HCT116 (cell line): ENCODE data around the gene SND1. TPM values are rescaled to one million over a fixed set of nuclear protein-coding genes. Genes with fewer than 3 reads are reported as not detected.

Source experiments
- ATAC-seq: fragments of 200-7000 bp; cut with Tn5 transposase; 2 replicates; pipeline ENCODE4 v1.9.1; 2020; ENCODE audit warnings: mild to moderate bottlenecking, moderate library complexity
- BruUV-seq: library from RNA; stranded (reverse); fragments of 400-500 nt; replicated peaks from 2 replicates; lab custom pipeline; 2021; lab: Mats Ljungman, UMichigan
- CTCF ChIA-PET: fragments of 300-600 bp; sonication (Branson Sonifier 250); formaldehyde crosslinking; loops from one replicate; lab custom pipeline; 2021; ENCODE audit warnings: antibody characterized with exemption; lab: Charles Lee
- POLR2A ChIA-PET: fragments of 300-600, 350-600 bp; sonication (Branson Sonifier 250); formaldehyde crosslinking; loops from one replicate; lab custom pipeline; 2021; ENCODE audit warnings: antibody characterized with exemption; lab: Charles Lee
- RAD21 ChIA-PET, 2 experiments: fragments of 300-600 bp; sonication (Branson Sonifier 250); formaldehyde crosslinking; loops; one replicate each; lab custom pipeline; 2023; ENCODE audit warnings: low total read pairs in 2 of 2; ENCODE audit not compliant: uncharacterized antibody in 2 of 2, unreplicated experiment in 2 of 2, low non-redundant PET in 1 of 2; lab: Charles Lee
- DNase-seq: peaks from one replicate; pipeline ENCODE4 v3.0.0-alpha.2; 2010; ENCODE audit warnings: low read depth, low spot score
- H2AFZ ChIP-seq: fragments of 200-600 bp; shearing (Covaris generic), sonication (generic); 2 replicates; pipeline ENCODE4 v1.6.1; 2017; ENCODE audit warnings: low read depth, mixed run types, mixed read lengths, antibody characterized with exemption, low read length; ENCODE audit not compliant: poor library complexity, severe bottlenecking
- H3K27ac ChIP-seq: 2 replicates; pipeline ENCODE4 v1.5.1; 2012; ENCODE audit warnings: low read depth, low read length
- H3K27me3 ChIP-seq: fragments of 200-600 bp; sonication (generic); 2 replicates; pipeline ENCODE4 v1.6.1; 2016; ENCODE audit warnings: mixed run types, low read length, mixed read lengths; ENCODE audit not compliant: insufficient read depth
- H3K36me3 ChIP-seq, 2 experiments: fragments of 200-500 bp in 1 of 2; fragments of 200-600 bp in 1 of 2; sonication (Bioruptor generic) in 1 of 2; sonication (generic) in 1 of 2; 2 replicates each; pipeline versions ENCODE4 v1.5.1 to v1.6.1; 2014 to 2016; ENCODE audit warnings: low read length in 2 of 2, inconsistent platforms in 1 of 2, mixed read lengths in 1 of 2, mixed run types in 1 of 2; ENCODE audit not compliant: insufficient read depth in 2 of 2, control insufficient read depth in 1 of 2
- H3K4me1 ChIP-seq, 2 experiments: fragments of 200-600 bp in 1 of 2; sonication (generic) in 1 of 2; 2 replicates each; pipeline versions ENCODE4 v1.5.1 to v1.6.1; 2012 to 2017; ENCODE audit warnings: low read length in 2 of 2, inconsistent platforms in 1 of 2, mild to moderate bottlenecking in 1 of 2, mixed read lengths in 1 of 2, mixed run types in 1 of 2, moderate library complexity in 1 of 2; ENCODE audit not compliant: insufficient read depth in 2 of 2, control insufficient read depth in 1 of 2
- H3K4me2 ChIP-seq: fragments of 200-600 bp; sonication (generic); 2 replicates; pipeline ENCODE4 v1.6.1; 2017; ENCODE audit warnings: mixed run types, low read length, mixed read lengths
- H3K4me3 ChIP-seq, 2 experiments: fragments of 200-600 bp in 1 of 2; sonication (generic) in 1 of 2; replicated peaks in 1 of 2; 2 replicates each; pipeline ENCODE4 v1.5.1; 2011 to 2016; ENCODE audit warnings: low read length in 2 of 2, control low read depth in 1 of 2, low read depth in 1 of 2, mild to moderate bottlenecking in 1 of 2, mixed read lengths in 1 of 2, mixed run types in 1 of 2
- H3K79me2 ChIP-seq: fragments of 200-600 bp; sonication (generic); 2 replicates; pipeline ENCODE4 v1.6.1; 2017; ENCODE audit warnings: mild to moderate bottlenecking, mixed run types, low read length, moderate library complexity, mixed read lengths; ENCODE audit not compliant: insufficient read depth
- H3K9ac ChIP-seq: fragments of 200-600 bp; sonication (generic); 2 replicates; pipeline ENCODE4 v1.6.1; 2016; ENCODE audit warnings: low read length, mixed read lengths
- H3K9me2 ChIP-seq: fragments of 200-600 bp; sonication (generic), shearing (Covaris generic); 2 replicates; pipeline ENCODE4 v1.6.1; 2017; ENCODE audit warnings: mixed run types, mild to moderate bottlenecking, moderate library complexity; ENCODE audit not compliant: insufficient read depth
- H3K9me3 ChIP-seq, 2 experiments: fragments of 200-500 bp in 1 of 2; fragments of 200-600 bp in 1 of 2; sonication (Bioruptor generic) in 1 of 2; sonication (generic) in 1 of 2; 2 replicates each; pipeline ENCODE4 v1.6.1; 2014 to 2017; ENCODE audit warnings: low read length in 2 of 2, mixed read lengths in 2 of 2, inconsistent platforms in 1 of 2, low read depth in 1 of 2, mild to moderate bottlenecking in 1 of 2, mixed run types in 1 of 2, moderate library complexity in 1 of 2; ENCODE audit not compliant: control insufficient read depth in 1 of 2, insufficient read depth in 1 of 2
- H4K20me1 ChIP-seq: fragments of 200-600 bp; sonication (generic), shearing (Covaris generic); 2 replicates; pipeline ENCODE4 v1.6.1; 2017; ENCODE audit warnings: mixed run types, mild to moderate bottlenecking, moderate library complexity; ENCODE audit not compliant: insufficient read depth
- CBX3 ChIP-seq: IDR thresholded peaks from 2 replicates; pipeline ENCODE4 v1.6.1; 2012; ENCODE audit warnings: low read depth
- CEBPB ChIP-seq: IDR thresholded peaks from 2 replicates; pipeline ENCODE4 v1.6.1; 2012; ENCODE audit warnings: low read depth
- EGR1 ChIP-seq: IDR thresholded peaks from 2 replicates; pipeline ENCODE4 v1.6.1; 2012; ENCODE audit warnings: low read depth
- ELF1 ChIP-seq: IDR thresholded peaks from 2 replicates; pipeline ENCODE4 v1.6.1; 2012; ENCODE audit warnings: low read depth, borderline replicate concordance
- FOSL1 ChIP-seq: IDR thresholded peaks from 2 replicates; pipeline ENCODE4 v1.6.1; 2012; ENCODE audit warnings: low read depth
- POLR2A ChIP-seq: IDR thresholded peaks from 2 replicates; pipeline ENCODE4 v1.7.0; 2011; ENCODE audit warnings: borderline replicate concordance; ENCODE audit not compliant: insufficient read depth, insufficient read length; ENCODE audit errors: extremely low read depth
- RAD21 ChIP-seq: IDR thresholded peaks from 2 replicates; pipeline ENCODE4 v1.6.1; 2012; ENCODE audit warnings: low read depth, mild to moderate bottlenecking
- SP1 ChIP-seq: IDR thresholded peaks from 2 replicates; pipeline ENCODE4 v1.6.1; 2012; ENCODE audit warnings: low read depth
- SRF ChIP-seq: IDR thresholded peaks from 2 replicates; pipeline ENCODE4 v1.6.1; 2012; ENCODE audit warnings: low read depth
- YY1 ChIP-seq: IDR thresholded peaks from 2 replicates; pipeline ENCODE4 v1.6.1; 2011; ENCODE audit warnings: low read length, low read depth, moderate library complexity, mild to moderate bottlenecking; ENCODE audit not compliant: insufficient replicate concordance; ENCODE audit errors: extremely low read depth
- ZBTB33 ChIP-seq: IDR thresholded peaks from 2 replicates; pipeline ENCODE4 v1.6.1; 2011; ENCODE audit warnings: mild to moderate bottlenecking, low read length, moderate library complexity; ENCODE audit not compliant: insufficient replicate concordance; ENCODE audit errors: extremely low read depth
- ZNF274 ChIP-seq: fragments of 200-500 bp; sonication (Bioruptor generic); IDR thresholded peaks from 2 replicates; pipeline ENCODE4 v1.6.1; 2014; ENCODE audit warnings: mild to moderate bottlenecking, low read depth, low read length, inconsistent platforms
- intact Hi-C: fragments of 100-400 bp; cut with micrococcal nuclease; formaldehyde crosslinking; loops from 2 replicates; pipeline ENCODE4 v1.10.0; 2022
- total RNA-seq: library from RNA; stranded (reverse); gene quantifications from one replicate; pipeline ENCODE4 v1.2.1, GENCODE V29; 2021; ENCODE audit not compliant: unreplicated experiment
- TF ChIP-seq, protein P1 (sequence below): IDR thresholded peaks from 2 replicates; pipeline ENCODE4 v1.6.1; 2012
- TF ChIP-seq, protein P2 (sequence below): IDR thresholded peaks from 2 replicates; pipeline ENCODE4 v1.6.1; 2012
- TF ChIP-seq, protein P3 (sequence below): IDR thresholded peaks from 2 replicates; pipeline ENCODE4 v1.6.1; 2012; ENCODE audit warnings: low read depth

SND1 gene
- total RNA-seq, 1 experiment from 2014 or later = 169 TPM

- Histone ChIP-seq H3K4me3 (no peak overlapping the region), H3K9me3 (no peaks in the 10 kb centered on the region), H3K9ac (no peak overlapping the region), H4K20me1 (peaks cover 4% of the 10 kb centered on the region; the same call in 1 of the 2 replicates), H3K4me2 (no peak overlapping the region), H3K4me1 (peaks cover 0 to 8% of the 10 kb centered on the region in 2 experiments; a peak in 1 of 4 replicates), H3K27ac (no peak overlapping the region), H3K27me3 (no peaks in the 10 kb centered on the region), H3K9me2 (no peaks in the 10 kb centered on the region), H2AFZ (no peak overlapping the region), H3K79me2 (peaks cover 35% of the 10 kb centered on the region), H3K36me3 (peaks cover 3 to 7% of the 10 kb centered on the region in 2 experiments; a peak in 2 of 4 replicates)
- ChIA-PET RAD21 (no interaction called here), CTCF (no interaction called here), POLR2A (no interaction called here)
- no peak for ATAC-seq
- no peak for DNase-seq
- intact Hi-C loops = no loop called here
- TF ChIP-seq POLR2A (no peak), CEBPB (no peak), SRF (no peak), ZNF274 (no peak), SP1 (no peak), CBX3 (no peak), ELF1 (no peak), EGR1 (no peak), YY1 (no peak), FOSL1 (no peak), ZBTB33 (no peak), RAD21 (no peak)
- TF ChIP-seq, protein P1, sequence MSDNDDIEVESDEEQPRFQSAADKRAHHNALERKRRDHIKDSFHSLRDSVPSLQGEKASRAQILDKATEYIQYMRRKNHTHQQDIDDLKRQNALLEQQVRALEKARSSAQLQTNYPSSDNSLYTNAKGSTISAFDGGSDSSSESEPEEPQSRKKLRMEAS = no peak
- TF ChIP-seq, protein P2, sequence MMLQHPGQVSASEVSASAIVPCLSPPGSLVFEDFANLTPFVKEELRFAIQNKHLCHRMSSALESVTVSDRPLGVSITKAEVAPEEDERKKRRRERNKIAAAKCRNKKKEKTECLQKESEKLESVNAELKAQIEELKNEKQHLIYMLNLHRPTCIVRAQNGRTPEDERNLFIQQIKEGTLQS = no peak
- TF ChIP-seq, protein P3, sequence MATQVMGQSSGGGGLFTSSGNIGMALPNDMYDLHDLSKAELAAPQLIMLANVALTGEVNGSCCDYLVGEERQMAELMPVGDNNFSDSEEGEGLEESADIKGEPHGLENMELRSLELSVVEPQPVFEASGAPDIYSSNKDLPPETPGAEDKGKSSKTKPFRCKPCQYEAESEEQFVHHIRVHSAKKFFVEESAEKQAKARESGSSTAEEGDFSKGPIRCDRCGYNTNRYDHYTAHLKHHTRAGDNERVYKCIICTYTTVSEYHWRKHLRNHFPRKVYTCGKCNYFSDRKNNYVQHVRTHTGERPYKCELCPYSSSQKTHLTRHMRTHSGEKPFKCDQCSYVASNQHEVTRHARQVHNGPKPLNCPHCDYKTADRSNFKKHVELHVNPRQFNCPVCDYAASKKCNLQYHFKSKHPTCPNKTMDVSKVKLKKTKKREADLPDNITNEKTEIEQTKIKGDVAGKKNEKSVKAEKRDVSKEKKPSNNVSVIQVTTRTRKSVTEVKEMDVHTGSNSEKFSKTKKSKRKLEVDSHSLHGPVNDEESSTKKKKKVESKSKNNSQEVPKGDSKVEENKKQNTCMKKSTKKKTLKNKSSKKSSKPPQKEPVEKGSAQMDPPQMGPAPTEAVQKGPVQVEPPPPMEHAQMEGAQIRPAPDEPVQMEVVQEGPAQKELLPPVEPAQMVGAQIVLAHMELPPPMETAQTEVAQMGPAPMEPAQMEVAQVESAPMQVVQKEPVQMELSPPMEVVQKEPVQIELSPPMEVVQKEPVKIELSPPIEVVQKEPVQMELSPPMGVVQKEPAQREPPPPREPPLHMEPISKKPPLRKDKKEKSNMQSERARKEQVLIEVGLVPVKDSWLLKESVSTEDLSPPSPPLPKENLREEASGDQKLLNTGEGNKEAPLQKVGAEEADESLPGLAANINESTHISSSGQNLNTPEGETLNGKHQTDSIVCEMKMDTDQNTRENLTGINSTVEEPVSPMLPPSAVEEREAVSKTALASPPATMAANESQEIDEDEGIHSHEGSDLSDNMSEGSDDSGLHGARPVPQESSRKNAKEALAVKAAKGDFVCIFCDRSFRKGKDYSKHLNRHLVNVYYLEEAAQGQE = no peak
- no TSS peak for BruUV-seq
Observed at GRCh38 chr7:127886248-127886647, 234.3 kb downstream of the SND1 start.
